Measurements from ENCODE around the gene POU3F1.

GRCh38 chr1:38092256-38092655, 45.7 kb upstream of the POU3F1 start:
- no peak for TF ChIP-seq CTCF (conservative IDR thresholded peaks at IDR 0.05)
- TF ChIP-seq ZFX (IDR thresholded peaks at IDR 0.05) = no peak

Measured in C4-2B (cell line).